SK-N-SH (cell line): ENCODE measurements around the gene MYO9A. TPM values are rescaled to one million over a fixed set of nuclear protein-coding genes. Genes with fewer than 3 reads are reported as not detected.

Source experiments
- CTCF ChIA-PET: fragments of 300-600, 350-600 bp; formaldehyde crosslinking; extraction: SDS; loops from one replicate; lab custom pipeline; 2021; lab: Yijun Ruan, JAX
- POLR2A ChIA-PET: fragments of 350-600 bp; sonication (Branson Sonifier 250); formaldehyde crosslinking; extraction: SDS; loops from one replicate; lab custom pipeline; 2020; ENCODE audit warnings: antibody characterized with exemption, inconsistent platforms; lab: Yijun Ruan, JAX
- DNase-seq: peaks from one replicate; pipeline ENCODE4 v3.0.0; 2012
- H2AFZ ChIP-seq: fragments of 200-600 bp; sonication (generic); 2 replicates; pipeline ENCODE4 v1.8.1; 2016; ENCODE audit warnings: antibody characterized with exemption, mild to moderate bottlenecking, low read depth
- H3F3A ChIP-seq: fragments of 200-600 bp; sonication (generic); replicated peaks from 2 replicates; pipeline ENCODE3; 2016; ENCODE audit warnings: antibody characterized with exemption, mild to moderate bottlenecking; ENCODE audit not compliant: insufficient read depth
- H3K27ac ChIP-seq, 2 experiments: fragments of 200-500 bp in 1 of 2; fragments of 200-600 bp in 1 of 2; sonication (Bioruptor generic) in 1 of 2; sonication (generic), shearing (Covaris generic) in 1 of 2; 2 replicates each; pipeline versions ENCODE4 v1.5.1 to v1.6.1; 2014 to 2016; ENCODE audit warnings: low read depth in 2 of 2, inconsistent platforms in 1 of 2, low read length in 1 of 2, mild to moderate bottlenecking in 1 of 2, mixed read lengths in 1 of 2
- H3K27me3 ChIP-seq: fragments of 200-600 bp; sonication (generic), shearing (Covaris generic); 2 replicates; pipeline ENCODE4 v1.6.1; 2016; ENCODE audit warnings: mixed run types; ENCODE audit not compliant: insufficient read depth
- H3K36me3 ChIP-seq, 2 experiments: fragments of 200-500 bp in 1 of 2; fragments of 200-600 bp in 1 of 2; sonication (Bioruptor generic) in 1 of 2; sonication (generic) in 1 of 2; replicated peaks in 1 of 2; 2 replicates each; pipeline versions ENCODE3 to v1.5.1; 2014 to 2016; ENCODE audit warnings: low read length in 1 of 2, mild to moderate bottlenecking in 1 of 2; ENCODE audit not compliant: insufficient read depth in 2 of 2, control insufficient read depth in 1 of 2
- H3K4me1 ChIP-seq, 2 experiments: fragments of 200-500 bp in 1 of 2; fragments of 200-600 bp in 1 of 2; sonication (Bioruptor generic) in 1 of 2; sonication (generic), shearing (Covaris generic) in 1 of 2; 2 replicates each; pipeline versions ENCODE4 v1.5.1 to v1.6.1; 2014 to 2016; ENCODE audit warnings: low read depth in 1 of 2, low read length in 1 of 2, mixed run types in 1 of 2; ENCODE audit not compliant: insufficient read depth in 2 of 2, control insufficient read depth in 1 of 2
- H3K4me2 ChIP-seq: fragments of 200-600 bp; sonication (generic), shearing (Covaris generic); 2 replicates; pipeline ENCODE4 v1.6.1; 2017; ENCODE audit warnings: mixed run types
- H3K4me3 ChIP-seq, 2 experiments: fragments of 200-500 bp in 1 of 2; fragments of 200-600 bp in 1 of 2; sonication (Bioruptor generic) in 1 of 2; sonication (generic), shearing (Covaris generic) in 1 of 2; 2 replicates each; pipeline versions ENCODE4 v1.5.1 to v1.8.1; 2014 to 2016; ENCODE audit warnings: low read depth in 2 of 2, inconsistent platforms in 1 of 2, low read length in 1 of 2, mild to moderate bottlenecking in 1 of 2, mixed read lengths in 1 of 2, moderate library complexity in 1 of 2
- H3K79me2 ChIP-seq: fragments of 200-600 bp; sonication (generic); 2 replicates; pipeline ENCODE4 v1.8.1; 2017; ENCODE audit warnings: mild to moderate bottlenecking; ENCODE audit not compliant: insufficient read depth
- H3K9ac ChIP-seq: fragments of 200-600 bp; sonication (generic); 2 replicates; pipeline ENCODE4 v1.6.1; 2017; ENCODE audit warnings: mixed run types
- H3K9me2 ChIP-seq: fragments of 200-600 bp; sonication (generic); 2 replicates; pipeline ENCODE4 v1.6.1; 2017; ENCODE audit warnings: mixed run types
- H3K9me3 ChIP-seq: fragments of 200-600 bp; sonication (generic); 2 replicates; pipeline ENCODE4 v1.6.1; 2017; ENCODE audit warnings: mixed run types, mild to moderate bottlenecking, moderate library complexity
- H4K20me1 ChIP-seq: fragments of 200-600 bp; sonication (generic); 2 replicates; pipeline ENCODE4 v1.6.1; 2017; ENCODE audit warnings: mild to moderate bottlenecking, mixed run types; ENCODE audit not compliant: insufficient read depth
- CHD2 ChIP-seq: fragments of 150-350 bp; IDR thresholded peaks from 2 replicates; pipeline ENCODE4 v1.6.1; 2018; ENCODE audit warnings: low read length; ENCODE audit not compliant: partially characterized antibody
- CTCF ChIP-seq: fragments of 200-600 bp; sonication (generic); IDR thresholded peaks from 2 replicates; pipeline ENCODE4 v1.6.1; 2017; ENCODE audit warnings: antibody characterized with exemption, mild to moderate bottlenecking, moderate library complexity
- ELF1 ChIP-seq: IDR thresholded peaks from 2 replicates; pipeline ENCODE4 v1.4.0; 2012
- EP300 ChIP-seq, 2 experiments: IDR thresholded peaks; 2 replicates each; pipeline versions ENCODE4 v1.4.0 to v1.6.1; 2012; ENCODE audit warnings: borderline replicate concordance in 1 of 2, low read depth in 1 of 2, low read length in 1 of 2
- EZH2phosphoT487 ChIP-seq: fragments of 200-600 bp; sonication (generic); IDR thresholded peaks from 2 replicates; pipeline ENCODE4 v1.6.1; 2017; ENCODE audit warnings: low read depth, mixed run types, mild to moderate bottlenecking, antibody characterized with exemption, moderate library complexity, borderline replicate concordance
- FOSL2 ChIP-seq: IDR thresholded peaks from 2 replicates; pipeline ENCODE4 v1.4.0; 2012; ENCODE audit warnings: low read depth, mild to moderate bottlenecking, moderate library complexity, borderline replicate concordance
- GABPA ChIP-seq: IDR thresholded peaks from 2 replicates; pipeline ENCODE4 v1.4.0; 2012; ENCODE audit warnings: low read depth, mild to moderate bottlenecking
- GATA2 ChIP-seq: sonication (generic); formaldehyde crosslinking; IDR thresholded peaks from 2 replicates; pipeline ENCODE4 v1.5.0; 2020; ENCODE audit warnings: mild to moderate bottlenecking, missing genetic modification reagents
- MAX ChIP-seq: IDR thresholded peaks from 2 replicates; pipeline ENCODE4 v1.4.0; 2012; ENCODE audit warnings: low read depth
- MEF2A ChIP-seq: IDR thresholded peaks from 2 replicates; pipeline ENCODE4 v1.4.0; 2012; ENCODE audit warnings: low read depth, borderline replicate concordance
- MXI1 ChIP-seq: IDR thresholded peaks from 2 replicates; pipeline ENCODE4 v1.6.1; 2012; ENCODE audit warnings: mild to moderate bottlenecking, low read depth, low read length, improper control_type of control experiment
- NRF1 ChIP-seq: IDR thresholded peaks from 2 replicates; pipeline ENCODE4 v1.6.1; 2012; ENCODE audit warnings: low read depth, mild to moderate bottlenecking, low read length
- POLR2AphosphoS5 ChIP-seq: IDR thresholded peaks from 2 replicates; pipeline ENCODE4 v1.6.1; 2012; ENCODE audit warnings: low read depth, low read length
- REST ChIP-seq: IDR thresholded peaks from 2 replicates; pipeline ENCODE4 v1.6.1; 2012; ENCODE audit warnings: mild to moderate bottlenecking, low read depth, low read length, moderate library complexity
- RXRA ChIP-seq: IDR thresholded peaks from 2 replicates; pipeline ENCODE4 v1.4.0; 2012; ENCODE audit warnings: low read depth, mild to moderate bottlenecking, borderline replicate concordance
- SIN3A ChIP-seq: IDR thresholded peaks from 2 replicates; pipeline ENCODE4 v1.6.1; 2012; ENCODE audit warnings: low read depth, mild to moderate bottlenecking, low read length, moderate library complexity, borderline replicate concordance
- TCF12 ChIP-seq: IDR thresholded peaks from 2 replicates; pipeline ENCODE4 v1.4.0; 2012
- USF2 ChIP-seq: fragments of 150-350 bp; IDR thresholded peaks from 2 replicates; pipeline ENCODE4 v1.6.1; 2017; ENCODE audit warnings: antibody characterized with exemption, low read length, low read depth, borderline replicate concordance
- YY1 ChIP-seq: IDR thresholded peaks from 2 replicates; pipeline ENCODE4 v1.4.0; 2012; ENCODE audit warnings: low read depth, mild to moderate bottlenecking
- ZBTB33 ChIP-seq: IDR thresholded peaks from 2 replicates; pipeline ENCODE4 v1.4.0; 2012; ENCODE audit warnings: low read depth, borderline replicate concordance
- WGBS: methylation state at CpG from one replicate; pipeline ENCODE4 v1.1.6; 2017; ENCODE audit warnings: low lambda C conversion rate; 5-methylcytosine and 5-hydroxymethylcytosine counted together
- polyA plus RNA-seq, 3 experiments: library from polyadenylated mRNA; depleted of rRNA; stranded (reverse); fragments of >200 nt; gene quantifications; 2 replicates each; pipeline ENCODE4 v1.2.3, GENCODE V29; 2012

Gene MYO9A
- polyA plus RNA-seq, 1 of the 3 experiments (the other 2 are of a cell fraction) = 4.1 TPM

GRCh38 chr15:71975816-71976150 is 142.2 kb downstream of the MYO9A start (continued):
- TF ChIP-seq MAX = no peak
- no peak for TF ChIP-seq POLR2AphosphoS5

GRCh38 chr15:71974211-71974610 is 143.7 kb downstream of the MYO9A start:
- no peaks in the 10 kb centered on the region for H3K79me2 ChIP-seq
- H3K4me2 ChIP-seq = no peak overlapping the region
- peaks cover 14 to 30% of the 10 kb centered on the region in 2 experiments for H3K36me3 ChIP-seq
- no peak overlapping the region for H2AFZ ChIP-seq
- no peaks in the 10 kb centered on the region for H3K4me1 ChIP-seq
- no peaks in the 10 kb centered on the region for H4K20me1 ChIP-seq
- H3K27ac ChIP-seq = no peak overlapping the region
- TF ChIP-seq ZBTB33 (no peak), YY1 (no peak), RXRA (no peak), CTCF (no peak), SIN3A (no peak), MEF2A (no peak), ELF1 (no peak), TCF12 (no peak), GABPA (no peak), EZH2phosphoT487 (no peak), POLR2AphosphoS5 (no peak), USF2 (no peak), EP300 (IDR thresholded peaks at IDR 0.05; ENCODE audit: borderline replicate concordance in 1 of 2, low read depth in 1 of 2, low read length in 1 of 2) (no peak), NRF1 (no peak), FOSL2 (no peak), CHD2 (no peak), GATA2 (CRISPR knock-in tag) (no peak), REST (no peak), MAX (no peak), MXI1 (no peak)
- TF ChIP-seq, all 33 proteins: peak for 0
- H3K27me3 ChIP-seq = no peaks in the 10 kb centered on the region
- ChIA-PET POLR2A (interaction anchor here (0.6 kb wide), 1 partner anchor 171 kb away, joined by 4 read pairs; no protein-coding TSS in a partner anchor), CTCF (no interaction called here)
- H3K9me3 ChIP-seq = no peaks in the 10 kb centered on the region
- no peak overlapping the region for H3K4me3 ChIP-seq
- H3K9me2 ChIP-seq = no peaks in the 10 kb centered on the region
- 92% methylated on average over 3 of the region's 3 CpGs for WGBS
- no peak overlapping the region for H3K9ac ChIP-seq
- no peaks in the 10 kb centered on the region for H3F3A ChIP-seq
- no peak for DNase-seq
